22Rv1 (cell line): ENCODE results near the gene NLGN2.

ENCODE experiments used
- CTCF ChIP-seq: fragments of 450-650 bp; IDR thresholded peaks from 2 replicates; pipeline ENCODE4 v1.5.1; 2017; ENCODE audit warnings: mild to moderate bottlenecking
- ZFX ChIP-seq: fragments of 450-650 bp; IDR thresholded peaks from 2 replicates; pipeline ENCODE4 v1.6.1; 2017; ENCODE audit warnings: antibody characterized with exemption, borderline replicate concordance

- TF ChIP-seq CTCF (no peak), ZFX (no peak)
Measured at GRCh38 chr17:7398612-7399011, 9.0 kb upstream of the NLGN2 start.
